ENCODE results near the gene RNGTT. TPM values are rescaled to one million over a fixed set of nuclear protein-coding genes. Genes with fewer than 3 reads are reported as not detected.

The RNGTT gene
- total RNA-seq, 2 experiments from 2014 or later, result 22.1 to 22.2 TPM

DNA sequence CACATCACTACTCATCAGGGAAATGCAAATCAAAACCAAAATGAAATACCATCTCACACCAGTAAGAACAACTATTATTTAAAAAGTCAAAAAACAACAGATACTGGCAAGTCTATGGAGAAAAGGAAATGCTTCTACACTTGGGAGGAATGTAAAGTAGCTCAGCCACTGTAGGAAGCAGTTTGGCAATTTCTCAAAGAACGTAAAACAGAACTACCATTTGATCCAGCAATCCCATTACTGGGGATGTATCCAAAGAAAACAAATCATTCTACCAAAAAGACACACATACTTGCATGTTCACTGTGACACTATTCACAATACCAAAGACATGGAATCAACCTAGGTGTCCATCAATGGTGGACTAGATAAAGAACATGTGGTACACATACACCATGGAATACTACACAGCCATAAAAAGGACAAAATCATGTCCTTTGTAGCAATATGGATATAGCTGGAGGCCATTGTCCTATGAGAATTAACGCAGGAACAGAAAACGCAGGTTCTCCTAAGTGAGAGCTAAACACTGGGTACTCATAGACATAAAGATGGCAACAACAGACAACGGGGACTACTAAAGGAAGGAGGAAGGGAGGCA is 260.4 kb downstream of the RNGTT start:
- TF ChIP-seq, protein P1, sequence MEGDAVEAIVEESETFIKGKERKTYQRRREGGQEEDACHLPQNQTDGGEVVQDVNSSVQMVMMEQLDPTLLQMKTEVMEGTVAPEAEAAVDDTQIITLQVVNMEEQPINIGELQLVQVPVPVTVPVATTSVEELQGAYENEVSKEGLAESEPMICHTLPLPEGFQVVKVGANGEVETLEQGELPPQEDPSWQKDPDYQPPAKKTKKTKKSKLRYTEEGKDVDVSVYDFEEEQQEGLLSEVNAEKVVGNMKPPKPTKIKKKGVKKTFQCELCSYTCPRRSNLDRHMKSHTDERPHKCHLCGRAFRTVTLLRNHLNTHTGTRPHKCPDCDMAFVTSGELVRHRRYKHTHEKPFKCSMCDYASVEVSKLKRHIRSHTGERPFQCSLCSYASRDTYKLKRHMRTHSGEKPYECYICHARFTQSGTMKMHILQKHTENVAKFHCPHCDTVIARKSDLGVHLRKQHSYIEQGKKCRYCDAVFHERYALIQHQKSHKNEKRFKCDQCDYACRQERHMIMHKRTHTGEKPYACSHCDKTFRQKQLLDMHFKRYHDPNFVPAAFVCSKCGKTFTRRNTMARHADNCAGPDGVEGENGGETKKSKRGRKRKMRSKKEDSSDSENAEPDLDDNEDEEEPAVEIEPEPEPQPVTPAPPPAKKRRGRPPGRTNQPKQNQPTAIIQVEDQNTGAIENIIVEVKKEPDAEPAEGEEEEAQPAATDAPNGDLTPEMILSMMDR (IDR thresholded peaks at IDR 0.05), result no peak
- Mint-ChIP-seq H3K27ac (no peak overlapping the region), H3K36me3 (ENCODE audit: low read depth) (peaks cover 18% of the 10 kb centered on the region), H3K4me1 (ENCODE audit: low read depth) (peaks cover 38% of the 10 kb centered on the region), H3K27me3 (no peaks in the 10 kb centered on the region), H3K4me3 (no peak overlapping the region), H3K9me3 (no peaks in the 10 kb centered on the region)
- intact Hi-C loops (cut with micrococcal nuclease), result no loop called here
- POLR2A ChIA-PET, result no interaction called here
- no peak for DNase-seq
- CTCF ChIA-PET, result no interaction called here
- no peak for ATAC-seq

DNA sequence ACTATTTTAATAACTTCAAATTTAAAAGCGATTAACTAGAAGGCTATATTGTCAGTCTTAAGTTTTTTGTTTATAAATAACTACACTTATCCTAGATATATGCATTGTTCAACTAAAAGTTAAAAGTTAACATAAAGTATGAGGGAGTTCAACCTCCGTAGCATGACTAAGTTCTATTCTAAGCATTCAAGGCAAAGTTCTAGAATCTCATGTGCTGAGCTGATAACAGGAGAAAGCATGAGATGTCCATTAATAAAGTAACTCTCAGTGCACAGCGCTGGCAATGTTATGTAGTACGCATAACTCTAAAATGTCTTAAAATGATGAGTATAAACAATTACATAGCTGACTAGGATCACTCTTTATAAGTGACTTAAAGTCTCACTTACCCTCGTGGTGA is 264.8 kb downstream of the RNGTT start:
- intact Hi-C loops (cut with micrococcal nuclease), result no loop called here
- TF ChIP-seq, protein P1 (IDR thresholded peaks at IDR 0.05), result no peak
- H3K4me1 Mint-ChIP-seq (ENCODE audit: low read depth), result peaks cover 20% of the 10 kb centered on the region
- ChIA-PET POLR2A (no interaction called here), CTCF (interaction anchor here (0.6 kb wide), 1 partner anchor 605 kb away, joined by 3 read pairs; no protein-coding TSS in a partner anchor)
- no peak for DNase-seq
- H3K27me3 Mint-ChIP-seq, result no peaks in the 10 kb centered on the region
- H3K9me3 Mint-ChIP-seq, result peaks cover 6% of the 10 kb centered on the region
- no peak overlapping the region for H3K27ac Mint-ChIP-seq
- H3K36me3 Mint-ChIP-seq (ENCODE audit: low read depth), result peaks cover 28% of the 10 kb centered on the region
- no peak for ATAC-seq
- no peak overlapping the region for H3K4me3 Mint-ChIP-seq

DNA sequence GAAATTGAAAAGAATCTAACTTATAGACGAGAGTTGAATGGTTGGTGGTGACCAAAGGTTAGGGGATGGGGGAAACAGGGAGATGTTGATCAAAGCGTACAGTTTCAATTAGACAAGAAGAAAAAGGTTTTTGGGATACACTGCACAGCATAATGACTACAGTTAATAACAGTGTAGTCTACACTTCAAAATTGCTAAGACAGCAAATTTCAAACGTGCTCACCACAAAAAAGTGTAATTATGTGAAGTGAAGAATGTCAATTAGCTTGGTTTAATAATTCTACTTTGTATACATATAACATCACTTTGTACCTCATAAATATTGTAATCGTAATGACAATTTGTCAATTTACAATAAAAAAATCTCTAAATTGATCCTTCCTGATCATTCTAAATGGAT is 267.5 kb downstream of the RNGTT start:
- CTCF ChIA-PET, result no interaction called here

DNA sequence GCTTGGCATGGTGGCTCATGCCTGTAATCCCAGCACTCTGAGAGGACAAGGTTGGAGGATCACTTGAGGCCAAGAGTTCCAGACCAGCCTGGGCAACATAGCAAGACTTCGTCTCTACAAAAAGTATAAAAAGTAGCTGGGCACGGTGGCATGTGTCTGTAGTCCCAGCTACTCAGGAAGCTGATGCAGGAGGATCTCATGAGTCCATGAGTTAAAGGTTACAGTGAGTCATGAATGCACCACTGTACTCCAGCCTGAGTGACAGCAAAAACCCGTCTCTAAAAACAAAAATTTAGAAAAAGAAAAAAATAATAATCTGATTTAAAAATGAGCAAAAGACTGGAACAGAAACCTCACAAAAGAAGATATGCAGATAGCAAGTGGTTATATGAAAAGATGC is 279.7 kb downstream of the RNGTT start:
- intact Hi-C loops (cut with micrococcal nuclease), result no loop called here
- no peak overlapping the region for H3K27ac Mint-ChIP-seq
- peak; percentile 51 for ATAC-seq
- TF ChIP-seq, protein P1 (IDR thresholded peaks at IDR 0.05), result no peak
- no peaks in the 10 kb centered on the region for H3K27me3 Mint-ChIP-seq
- no peak for DNase-seq
- ChIA-PET CTCF (no interaction called here), POLR2A (no interaction called here)
- no peak overlapping the region for H3K4me3 Mint-ChIP-seq
- H3K36me3 Mint-ChIP-seq (ENCODE audit: low read depth), result peaks cover 17% of the 10 kb centered on the region
- peaks cover 4% of the 10 kb centered on the region for H3K4me1 Mint-ChIP-seq (ENCODE audit: low read depth)
- peaks cover 2% of the 10 kb centered on the region for H3K9me3 Mint-ChIP-seq

More for the DNA sequence above, 267.5 kb downstream of the RNGTT start:
- TF ChIP-seq, protein P1 (IDR thresholded peaks at IDR 0.05), result no peak
- no peak for DNase-seq
- POLR2A ChIA-PET, result no interaction called here
- Mint-ChIP-seq H3K36me3 (ENCODE audit: low read depth) (peaks cover 34% of the 10 kb centered on the region), H3K9me3 (peaks cover 9% of the 10 kb centered on the region), H3K27ac (no peak overlapping the region), H3K27me3 (no peaks in the 10 kb centered on the region), H3K4me1 (ENCODE audit: low read depth) (peaks cover 17% of the 10 kb centered on the region), H3K4me3 (no peak overlapping the region)
- ATAC-seq, result no peak
- intact Hi-C loops (cut with micrococcal nuclease), result no loop called here

- ChIA-PET POLR2A (no interaction called here), CTCF (interaction anchor here (1.8 kb wide), 1 partner anchor 13 kb away, joined by 3 read pairs; no protein-coding TSS in a partner anchor)
- H3K4me3 Mint-ChIP-seq, result no peak overlapping the region
- peaks cover 21% of the 10 kb centered on the region for H3K36me3 Mint-ChIP-seq (ENCODE audit: low read depth)
- no peak overlapping the region for H3K27ac Mint-ChIP-seq
- H3K9me3 Mint-ChIP-seq, result no peaks in the 10 kb centered on the region
- TF ChIP-seq, protein P1 (IDR thresholded peaks at IDR 0.05), result no peak
- DNase-seq (no peak), ATAC-seq (no peak)
- intact Hi-C loops (cut with micrococcal nuclease), result no loop called here
- no peaks in the 10 kb centered on the region for H3K27me3 Mint-ChIP-seq
- H3K4me1 Mint-ChIP-seq (ENCODE audit: low read depth), result peaks cover 4% of the 10 kb centered on the region
Measured at GRCh38 chr6:88680654-88681053, 282.8 kb downstream of the RNGTT start.

Data from activated CD8-positive, alpha-beta T cell treated with anti-CD3 and anti-CD28 coated beads for 36 hours (primary cell).